OCI-LY1 (cell line): ENCODE results near the gene OR13C9.

Experiments used
- H2AFZ ChIP-seq: fragments of 200-600 bp; sonication (generic), shearing (Covaris generic); 2 replicates; pipeline ENCODE4 v1.6.0; 2014; ENCODE audit warnings: antibody characterized with exemption, mild to moderate bottlenecking, low read length
- H3F3A ChIP-seq: fragments of 200-600 bp; sonication (generic), shearing (Covaris generic); 2 replicates; pipeline ENCODE4 v1.6.0; 2014; ENCODE audit warnings: mild to moderate bottlenecking, antibody characterized with exemption, low read length, moderate library complexity; ENCODE audit not compliant: insufficient read depth
- H3K27ac ChIP-seq: fragments of 200-600 bp; sonication (generic); 2 replicates; pipeline ENCODE4 v1.5.1; 2014; ENCODE audit warnings: low read length, mixed run types, mild to moderate bottlenecking, low read depth; ENCODE audit not compliant: poor library complexity, severe bottlenecking
- H3K27me3 ChIP-seq: fragments of 200-600 bp; sonication (generic); 2 replicates; pipeline ENCODE4 v1.6.0; 2014; ENCODE audit warnings: antibody characterized with exemption, mild to moderate bottlenecking, low read length, moderate library complexity; ENCODE audit not compliant: insufficient read depth
- H3K36me3 ChIP-seq: fragments of 200-600 bp; sonication (generic); 2 replicates; pipeline ENCODE4 v1.6.1; 2014; ENCODE audit warnings: mild to moderate bottlenecking, antibody characterized with exemption, low read length, moderate library complexity, mixed read lengths; ENCODE audit not compliant: insufficient read depth
- H3K4me1 ChIP-seq: fragments of 200-600 bp; sonication (generic); 2 replicates; pipeline ENCODE4 v1.5.1; 2014; ENCODE audit warnings: mild to moderate bottlenecking, low read length, moderate library complexity; ENCODE audit not compliant: insufficient read depth, severe bottlenecking
- H3K4me2 ChIP-seq: fragments of 200-600 bp; sonication (generic), shearing (Covaris generic); 2 replicates; pipeline ENCODE4 v1.6.1; 2014; ENCODE audit warnings: low read length
- H3K4me3 ChIP-seq: fragments of 200-600 bp; sonication (generic); 2 replicates; pipeline ENCODE4 v1.5.1; 2014; ENCODE audit warnings: low read length, low read depth, mild to moderate bottlenecking, mixed read lengths; ENCODE audit not compliant: poor library complexity, severe bottlenecking
- H3K79me2 ChIP-seq: fragments of 200-600 bp; shearing (Covaris generic); 2 replicates; pipeline ENCODE4 v1.6.1; 2016; ENCODE audit warnings: mixed run types, low read length, mixed read lengths; ENCODE audit not compliant: insufficient read depth
- H3K9ac ChIP-seq: fragments of 200-600 bp; sonication (generic), shearing (Covaris generic); 2 replicates; pipeline ENCODE4 v1.6.1; 2014; ENCODE audit warnings: mild to moderate bottlenecking, low read length, mixed read lengths
- H3K9me2 ChIP-seq: fragments of 200-600 bp; sonication (generic), shearing (Covaris generic); 2 replicates; pipeline ENCODE4 v1.6.1; 2014; ENCODE audit warnings: low read depth, mild to moderate bottlenecking, low read length, mixed read lengths
- H3K9me3 ChIP-seq: fragments of 200-600 bp; shearing (Covaris generic); 2 replicates; pipeline ENCODE4 v1.6.1; 2014; ENCODE audit warnings: low read length, mixed read lengths
- H4K20me1 ChIP-seq: fragments of 200-600 bp; sonication (generic), shearing (Covaris generic); 2 replicates; pipeline ENCODE4 v1.6.0; 2016; ENCODE audit warnings: mild to moderate bottlenecking, low read length; ENCODE audit not compliant: insufficient read depth
- CTCF ChIP-seq: fragments of 200-600 bp; sonication (generic), shearing (Covaris generic); IDR thresholded peaks from 2 replicates; pipeline ENCODE4 v1.5.1; 2017; ENCODE audit warnings: mild to moderate bottlenecking, antibody characterized with exemption, low read length, moderate library complexity, mixed read lengths
- EZH2 ChIP-seq: fragments of 200-600 bp; sonication (generic), shearing (Covaris generic); IDR thresholded peaks from 2 replicates; pipeline ENCODE4 v1.8.0; 2017; ENCODE audit warnings: borderline replicate concordance, mixed run types, mild to moderate bottlenecking, antibody characterized with exemption, low read length, moderate library complexity, mixed read lengths

OR13C9 gene

GRCh38 chr9:104577263-104577662 lies 40.7 kb downstream of the OR13C9 start:
- no peaks in the 10 kb centered on the region for H3K27me3 ChIP-seq
- H3K79me2 ChIP-seq, result no peaks in the 10 kb centered on the region
- H3F3A ChIP-seq, result no peaks in the 10 kb centered on the region
- no peaks in the 10 kb centered on the region for H3K4me1 ChIP-seq
- H3K4me2 ChIP-seq, result no peak overlapping the region
- no peaks in the 10 kb centered on the region for H3K9me2 ChIP-seq
- no peak overlapping the region for H3K27ac ChIP-seq
- H3K9me3 ChIP-seq, result no peaks in the 10 kb centered on the region
- no peak overlapping the region for H3K4me3 ChIP-seq
- H2AFZ ChIP-seq, result no peak overlapping the region
- no peaks in the 10 kb centered on the region for H3K36me3 ChIP-seq
- TF ChIP-seq CTCF, result no peak
- H4K20me1 ChIP-seq, result no peaks in the 10 kb centered on the region
- no peak overlapping the region for H3K9ac ChIP-seq

GRCh38 chr9:104575456-104575855 lies 42.5 kb downstream of the OR13C9 start:
- Histone ChIP-seq H3F3A (no peaks in the 10 kb centered on the region), H3K79me2 (no peaks in the 10 kb centered on the region), H3K4me3 (no peak overlapping the region), H3K36me3 (no peaks in the 10 kb centered on the region), H3K9ac (no peak overlapping the region), H3K4me1 (no peaks in the 10 kb centered on the region), H3K27me3 (no peaks in the 10 kb centered on the region), H3K4me2 (no peak overlapping the region), H4K20me1 (no peaks in the 10 kb centered on the region), H3K9me3 (no peaks in the 10 kb centered on the region), H2AFZ (no peak overlapping the region), H3K9me2 (no peaks in the 10 kb centered on the region), H3K27ac (no peak overlapping the region)
- TF ChIP-seq EZH2 (no peak), CTCF (no peak)

GRCh38 chr9:104572612-104573011 lies 45.4 kb downstream of the OR13C9 start:
- H3K9me3 ChIP-seq, result no peaks in the 10 kb centered on the region
- no peak overlapping the region for H3K27ac ChIP-seq
- H3K36me3 ChIP-seq, result no peaks in the 10 kb centered on the region
- H3K27me3 ChIP-seq, result no peaks in the 10 kb centered on the region
- no peak overlapping the region for H3K4me3 ChIP-seq
- H3K79me2 ChIP-seq, result no peaks in the 10 kb centered on the region
- no peaks in the 10 kb centered on the region for H3K9me2 ChIP-seq
- no peak overlapping the region for H3K4me2 ChIP-seq
- no peaks in the 10 kb centered on the region for H3F3A ChIP-seq
- no peak overlapping the region for H2AFZ ChIP-seq
- no peaks in the 10 kb centered on the region for H3K4me1 ChIP-seq
- no peaks in the 10 kb centered on the region for H4K20me1 ChIP-seq
- H3K9ac ChIP-seq, result no peak overlapping the region
- TF ChIP-seq CTCF (no peak), EZH2 (no peak)
